HG02938 (cell line): Measurements from ENCODE around the gene CTU2.

Experiments used
- ATAC-seq: cut with Tn5 transposase; IDR thresholded peaks from one replicate; pipeline ENCODE4 v1.9.1; 2021; ENCODE audit warnings: mild to moderate bottlenecking, moderate library complexity; ENCODE audit not compliant: unreplicated experiment

The CTU2 gene

DNA sequence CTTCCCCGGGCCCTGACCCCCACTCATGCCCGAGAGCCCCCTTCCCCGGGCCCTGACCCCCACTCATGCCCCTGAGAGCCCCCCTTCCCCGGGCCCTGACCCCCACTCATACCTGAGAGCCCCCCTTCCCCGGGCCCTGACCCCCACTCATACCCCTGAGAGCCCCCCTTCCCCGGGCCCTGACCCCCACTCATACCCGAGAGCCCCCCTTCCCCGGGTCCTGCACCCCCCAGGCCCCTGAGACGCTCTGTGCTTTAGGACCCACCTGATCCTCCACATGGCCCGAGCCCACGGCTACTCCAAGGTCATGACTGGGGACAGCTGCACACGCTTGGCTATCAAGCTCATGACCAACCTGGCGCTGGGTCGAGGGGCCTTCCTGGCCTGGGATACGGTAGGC, 6.8 kb downstream of the CTU2 start:
- ATAC-seq = no peak

DNA sequence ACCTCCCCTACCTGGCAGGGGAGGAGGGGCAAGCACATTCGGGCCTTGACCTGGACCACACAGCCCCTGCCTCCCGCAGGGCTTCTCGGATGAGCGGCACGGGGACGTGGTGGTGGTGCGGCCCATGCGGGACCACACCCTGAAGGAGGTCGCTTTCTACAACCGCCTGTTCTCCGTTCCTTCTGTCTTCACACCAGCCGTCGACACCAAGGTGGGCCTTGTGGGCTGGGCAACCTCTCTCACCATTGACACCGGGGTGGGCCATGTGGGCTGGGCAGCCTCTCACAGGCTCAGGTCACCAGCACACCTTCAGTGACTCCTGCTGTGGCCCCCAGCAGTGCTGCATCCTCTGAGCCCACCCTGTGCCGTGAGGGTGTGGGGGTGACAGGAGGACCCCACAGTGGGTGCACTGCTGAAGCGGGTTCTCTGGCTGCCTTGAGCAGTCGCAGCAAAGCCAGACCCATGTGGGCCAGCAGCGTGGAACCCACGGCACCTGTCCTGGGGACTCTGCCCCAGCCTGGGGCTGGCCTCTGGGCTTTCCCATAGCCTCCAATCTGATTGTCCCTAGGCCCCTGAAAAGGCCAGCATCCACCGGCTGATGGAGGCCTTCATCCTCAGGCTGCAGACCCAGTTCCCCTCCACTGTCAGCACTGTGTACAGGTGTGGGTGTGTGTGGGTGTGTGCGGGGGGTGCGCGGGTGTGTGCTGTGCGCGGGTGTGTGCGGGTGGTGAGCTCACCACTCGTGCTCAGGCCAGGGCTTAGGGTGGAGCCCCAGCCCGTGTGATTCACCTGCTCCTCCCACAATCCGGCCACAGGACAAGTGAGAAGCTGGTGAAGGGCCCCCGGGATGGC, 7.5 kb downstream of the CTU2 start:
- no peak for ATAC-seq

DNA sequence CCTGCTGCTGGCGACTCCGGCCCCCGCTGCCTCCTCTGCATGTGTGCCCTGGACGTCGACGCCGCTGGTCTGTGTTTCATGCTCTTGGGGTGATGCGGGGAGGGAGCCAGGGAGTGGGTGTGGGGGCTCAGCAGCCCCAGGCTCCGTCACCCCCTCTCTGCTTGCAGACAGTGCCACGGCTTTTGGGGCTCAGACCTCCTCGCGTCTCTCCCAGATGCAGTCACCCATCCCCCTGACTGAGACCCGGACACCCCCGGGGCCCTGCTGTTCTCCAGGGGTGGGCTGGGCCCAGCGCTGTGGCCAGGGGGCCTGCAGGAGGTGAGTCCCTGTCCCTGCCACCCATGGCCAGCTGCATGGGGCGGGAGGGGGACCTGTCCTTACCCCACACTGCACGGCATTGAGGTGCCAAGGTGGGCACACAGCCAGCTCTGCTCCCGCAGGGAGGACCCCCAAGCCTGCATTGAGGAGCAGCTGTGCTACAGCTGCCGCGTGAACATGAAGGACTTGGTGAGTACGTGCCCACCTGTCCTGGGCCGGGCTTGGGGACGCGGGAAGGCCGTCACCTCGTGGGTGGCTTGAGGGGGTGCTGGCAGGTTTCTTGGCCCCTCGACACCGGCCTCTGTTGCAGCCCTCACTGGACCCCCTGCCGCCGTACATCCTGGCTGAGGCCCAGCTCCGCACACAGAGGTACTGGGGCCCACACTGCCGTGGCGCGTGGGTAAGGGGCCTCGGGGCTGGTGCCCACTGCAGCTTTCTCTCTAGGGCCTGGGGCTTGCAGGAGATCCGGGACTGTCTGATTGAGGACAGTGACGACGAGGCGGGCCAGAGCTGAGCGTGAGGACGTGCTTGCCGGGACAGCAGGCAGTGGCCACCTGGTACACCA, 8.4 kb downstream of the CTU2 start:
- no peak for ATAC-seq

DNA sequence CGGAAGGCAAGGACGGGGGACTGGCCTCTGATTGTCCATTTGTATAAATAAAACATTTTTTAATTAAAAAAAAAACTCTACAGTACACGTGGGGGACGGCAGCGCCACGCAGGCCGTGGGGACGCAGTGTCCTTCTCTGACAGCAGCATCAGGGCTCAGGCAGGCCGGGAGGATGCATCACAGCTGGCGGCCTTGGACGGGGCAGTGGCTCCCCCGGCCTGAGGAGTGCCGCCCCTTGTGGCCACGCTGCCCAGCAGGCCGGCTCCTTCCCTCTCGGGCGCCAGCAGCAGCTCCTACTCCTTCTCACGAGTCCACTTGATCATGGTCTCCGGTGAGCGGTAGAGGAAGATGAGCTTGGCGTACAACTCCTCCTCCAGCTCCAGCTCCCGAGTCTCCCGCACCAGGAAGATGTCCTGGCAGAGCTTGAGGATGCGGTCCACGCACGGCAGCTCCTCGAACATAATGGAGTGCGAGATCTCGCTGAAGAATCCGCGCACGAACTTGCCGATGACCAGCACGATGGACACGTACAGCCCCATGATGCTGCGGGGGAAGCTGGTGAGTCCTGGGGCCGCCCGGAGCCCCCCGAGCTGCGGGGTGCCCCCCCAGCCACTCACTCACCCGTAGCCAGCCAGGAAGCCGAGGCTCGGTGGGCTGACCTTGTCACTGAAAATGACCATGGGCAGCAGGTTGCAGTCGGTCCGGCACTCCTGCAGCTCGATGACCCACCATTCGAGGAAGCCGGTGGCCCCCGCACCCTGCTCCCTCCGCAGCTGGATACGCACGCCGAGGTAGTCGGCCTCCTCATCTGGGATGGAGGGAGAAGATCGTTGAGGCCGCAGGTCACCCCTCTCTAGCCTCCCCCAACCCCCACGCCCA, 9.2 kb downstream of the CTU2 start:
- no peak for ATAC-seq

DNA sequence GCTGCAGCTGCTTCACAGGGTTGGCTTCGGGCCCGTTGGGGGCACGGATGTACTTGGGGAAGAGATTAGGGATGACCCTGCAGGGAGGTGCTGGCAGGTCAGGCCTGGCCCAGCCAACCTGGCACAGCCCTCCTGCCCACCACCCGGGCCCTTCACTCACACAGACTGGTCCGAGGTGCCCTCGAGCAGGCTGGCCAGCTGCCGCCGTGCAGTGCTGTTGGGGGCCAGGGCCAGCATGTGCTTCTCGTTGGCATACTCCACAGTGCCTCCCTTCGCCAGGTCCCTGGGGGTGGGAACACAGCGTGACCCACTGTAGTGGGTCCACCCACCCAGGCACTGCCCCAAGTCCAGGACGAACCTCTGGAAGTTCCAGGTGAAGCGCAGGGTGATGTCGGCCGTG, 9.9 kb downstream of the CTU2 start:
- ATAC-seq = no peak

DNA sequence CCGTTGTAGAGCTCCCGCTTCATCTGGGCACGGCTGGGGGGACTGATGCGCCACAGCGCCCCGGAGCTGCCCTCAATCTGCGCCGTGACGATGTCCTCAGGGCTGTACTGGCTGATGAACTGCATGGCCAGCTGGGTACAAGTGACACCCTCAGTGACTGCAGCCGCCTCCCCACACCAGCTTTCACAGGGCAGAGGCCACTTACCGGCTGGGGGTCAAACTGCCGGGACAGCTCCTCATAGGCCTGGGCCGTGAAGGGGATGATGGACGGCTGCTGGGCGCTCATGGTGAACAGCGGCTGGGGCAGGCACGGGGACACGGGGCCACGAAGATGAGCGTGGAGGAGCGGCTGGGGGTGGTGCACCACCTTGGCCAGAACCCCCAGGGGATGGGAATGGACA, 10.3 kb downstream of the CTU2 start:
- no peak for ATAC-seq

DNA sequence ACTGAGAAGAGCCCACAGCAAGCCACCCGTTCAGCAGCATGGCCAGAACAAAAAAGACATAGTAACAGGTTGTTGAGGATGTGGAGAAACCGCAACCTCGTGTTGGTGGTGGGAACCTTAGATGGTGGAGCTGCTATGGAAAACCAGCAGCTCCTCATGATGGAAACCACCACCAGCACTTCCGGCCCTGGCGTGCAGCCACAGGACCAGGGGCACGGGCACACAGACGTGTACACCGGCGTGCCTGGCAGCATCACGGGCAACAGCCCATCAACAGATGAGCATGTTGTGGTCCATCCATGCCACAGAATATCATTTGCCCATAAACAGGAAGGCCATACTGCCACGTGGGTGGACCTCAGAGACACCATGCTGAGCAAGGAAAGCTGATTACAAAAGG, 11.9 kb downstream of the CTU2 start:
- no peak for ATAC-seq

DNA sequence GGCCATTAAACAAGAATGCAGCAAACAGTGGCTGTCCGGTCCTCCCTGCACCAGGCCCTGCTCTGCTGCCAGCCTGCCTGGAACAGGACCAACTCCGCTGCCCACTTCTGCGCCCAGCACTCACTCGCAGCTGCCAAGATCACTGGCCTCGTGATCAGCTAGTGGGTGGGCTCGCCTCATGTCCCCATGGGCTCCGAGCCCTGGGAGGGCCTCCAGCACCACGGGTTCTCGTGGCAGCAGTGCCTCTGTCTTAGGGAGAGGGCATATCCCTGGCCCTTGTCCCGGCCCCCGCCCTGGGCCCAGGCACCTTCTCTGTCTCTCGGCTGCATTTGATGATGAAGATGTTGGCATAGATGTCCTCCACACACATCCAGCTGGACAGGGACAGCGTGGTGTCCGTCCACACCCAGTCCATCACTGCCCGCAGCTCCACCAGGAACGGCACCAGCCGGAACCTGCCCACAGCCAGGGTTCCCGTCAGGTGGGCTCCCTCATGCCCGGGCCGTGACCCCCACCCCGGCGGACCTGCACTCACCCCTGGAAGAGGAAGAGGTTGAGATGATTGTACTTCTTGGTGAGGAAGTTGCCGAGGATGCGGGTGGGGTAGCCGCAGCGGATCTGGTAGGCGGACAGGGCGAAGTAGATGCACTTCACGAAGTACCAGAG, 13.1 kb downstream of the CTU2 start:
- ATAC-seq = no peak

DNA sequence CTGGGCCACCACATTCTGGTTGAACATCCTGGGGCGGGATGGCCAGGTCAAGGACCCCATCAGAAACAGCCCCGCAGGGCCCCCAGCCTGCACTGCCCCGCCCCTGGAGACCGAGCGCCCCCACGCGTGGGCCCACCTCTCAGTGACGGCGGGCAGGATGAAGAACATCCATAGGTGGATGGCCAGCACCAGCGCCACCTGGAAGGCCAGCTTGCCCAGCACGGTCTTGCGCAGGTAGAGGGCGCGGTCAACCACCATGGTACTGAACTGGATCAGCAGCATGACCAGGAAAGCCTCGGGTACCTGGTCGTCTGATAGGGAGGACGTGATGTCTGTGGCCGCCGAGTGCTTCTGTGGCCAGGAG, 13.6 kb downstream of the CTU2 start:
- no peak for ATAC-seq

DNA sequence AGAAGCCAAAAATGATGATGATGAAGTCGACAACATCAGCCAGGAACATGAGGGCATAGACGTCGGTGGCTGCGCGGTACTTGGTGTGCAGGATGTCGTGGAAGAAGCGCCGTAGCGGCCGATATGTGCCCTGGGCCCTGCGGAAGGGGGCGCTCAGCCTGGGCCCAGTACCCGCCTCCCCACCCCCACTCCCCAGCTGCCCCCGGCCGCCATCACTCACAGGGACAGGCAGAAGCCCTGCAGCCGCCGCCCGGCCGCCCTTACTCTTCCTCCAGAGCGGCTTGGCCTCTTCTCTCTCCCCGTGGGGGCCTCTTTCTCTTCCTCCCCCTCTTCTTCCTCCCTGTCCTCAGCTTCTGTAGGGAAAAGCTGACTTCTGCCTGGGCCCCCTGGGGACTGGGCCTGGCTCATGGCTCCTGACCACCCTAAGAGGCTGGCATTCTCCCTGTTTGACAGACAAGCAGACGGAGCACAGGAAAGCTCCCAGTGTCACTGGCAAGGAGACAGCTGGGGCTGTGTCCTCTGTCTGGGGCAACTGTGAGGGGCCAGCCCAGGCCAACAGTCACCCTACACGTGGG, 14.2 kb downstream of the CTU2 start:
- no peak for ATAC-seq

DNA sequence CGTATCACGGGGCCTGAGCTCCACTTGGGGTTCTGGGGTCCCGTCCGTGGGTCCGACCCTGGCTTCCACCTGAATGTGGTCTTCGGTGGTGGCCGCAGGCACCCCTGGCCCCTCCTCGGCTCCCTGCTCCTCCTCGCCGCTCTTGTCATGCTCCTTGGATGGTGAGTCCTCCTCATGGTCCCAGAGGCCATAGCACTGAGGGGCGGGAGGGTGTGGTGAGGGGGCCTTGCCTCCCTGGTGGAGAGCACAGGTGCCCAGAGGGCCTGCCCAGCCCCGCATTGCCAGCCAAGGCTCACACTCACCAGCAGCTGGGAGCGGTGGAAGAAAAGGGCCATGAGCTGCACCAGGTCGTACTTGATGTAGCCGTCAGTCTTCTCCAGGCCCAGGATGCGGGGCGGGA, 14.9 kb downstream of the CTU2 start:
- no peak for ATAC-seq

DNA sequence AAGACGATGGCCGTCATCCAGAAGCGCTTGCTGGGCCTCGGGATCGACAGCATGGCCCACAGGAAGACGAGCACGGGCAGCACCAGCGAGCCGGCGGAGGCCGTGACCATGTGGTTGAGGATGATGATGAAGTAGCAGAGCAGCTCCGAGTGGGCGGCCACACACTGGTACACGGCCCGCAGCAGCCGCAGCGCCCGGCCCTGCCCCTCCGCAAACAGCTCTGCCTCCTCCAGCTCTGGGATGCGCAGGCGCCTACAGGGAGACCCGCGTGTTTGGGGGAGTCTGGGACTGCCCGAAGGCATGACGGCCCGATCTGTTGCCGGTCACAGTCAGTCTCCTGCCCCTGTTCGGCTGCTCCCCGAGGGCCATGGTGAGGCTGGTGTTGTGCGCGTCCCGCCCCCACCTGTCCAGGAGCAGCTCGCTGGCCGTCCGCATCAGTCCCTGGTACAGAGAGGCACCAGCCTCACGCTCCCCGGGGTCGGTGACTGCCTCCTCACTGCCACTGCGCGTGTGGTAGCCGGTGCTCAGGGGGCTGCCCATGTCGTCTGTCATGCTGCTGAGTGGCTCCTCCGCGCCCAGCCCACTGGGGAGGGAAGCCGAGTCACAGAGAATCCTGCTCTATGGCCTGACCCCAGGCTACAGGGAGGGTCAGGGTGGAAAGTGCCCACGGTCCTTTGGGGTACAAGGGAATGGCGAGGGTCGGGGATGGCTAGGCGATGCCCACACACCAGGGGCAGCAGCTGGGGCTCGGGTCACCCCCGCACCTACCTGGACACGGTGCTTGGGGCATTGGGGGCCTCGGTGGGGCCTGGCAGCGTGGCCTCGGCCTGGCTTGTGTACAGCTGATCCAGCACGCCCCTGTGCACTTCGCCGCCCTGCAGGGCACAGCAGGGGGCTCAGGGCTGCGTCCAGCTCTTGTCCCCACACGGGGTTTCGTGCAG, 15.8 kb downstream of the CTU2 start:
- no peak for ATAC-seq

DNA sequence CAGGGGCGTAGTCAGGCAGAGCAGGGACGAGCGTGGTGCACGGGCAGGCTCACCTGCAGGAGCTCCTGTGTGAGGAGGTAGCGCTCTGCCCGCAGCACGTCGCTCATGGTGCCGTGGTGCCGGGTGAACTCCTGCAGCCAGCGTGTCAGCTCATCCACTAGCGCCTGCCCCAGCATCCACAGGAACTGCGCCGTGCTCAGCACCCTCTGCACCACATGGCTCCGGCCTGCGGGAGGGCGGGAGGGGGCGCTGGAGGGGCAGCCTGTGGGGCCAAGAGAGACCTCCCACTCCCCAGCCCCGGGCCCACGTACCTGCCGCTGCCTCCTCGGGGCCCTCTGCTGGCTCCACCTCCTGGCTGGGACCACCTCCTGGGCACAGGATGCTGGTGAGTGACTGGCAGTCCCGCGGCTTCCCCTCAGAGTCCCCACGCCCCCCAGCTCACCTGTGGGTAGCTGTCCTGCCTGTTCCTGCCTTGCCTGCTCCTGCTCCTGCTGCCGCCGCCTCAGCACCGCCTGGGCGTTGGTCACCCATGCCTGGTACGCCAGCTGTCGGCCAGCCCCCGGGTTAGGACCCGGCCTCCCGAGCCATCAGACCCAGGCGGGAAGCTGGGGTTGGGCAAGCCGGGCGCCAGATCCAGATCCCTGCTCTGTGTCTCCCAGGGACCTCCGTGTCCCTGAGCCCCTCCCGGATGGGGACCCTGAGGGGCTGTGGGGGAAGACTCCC, 16.6 kb downstream of the CTU2 start:
- ATAC-seq = no peak

DNA sequence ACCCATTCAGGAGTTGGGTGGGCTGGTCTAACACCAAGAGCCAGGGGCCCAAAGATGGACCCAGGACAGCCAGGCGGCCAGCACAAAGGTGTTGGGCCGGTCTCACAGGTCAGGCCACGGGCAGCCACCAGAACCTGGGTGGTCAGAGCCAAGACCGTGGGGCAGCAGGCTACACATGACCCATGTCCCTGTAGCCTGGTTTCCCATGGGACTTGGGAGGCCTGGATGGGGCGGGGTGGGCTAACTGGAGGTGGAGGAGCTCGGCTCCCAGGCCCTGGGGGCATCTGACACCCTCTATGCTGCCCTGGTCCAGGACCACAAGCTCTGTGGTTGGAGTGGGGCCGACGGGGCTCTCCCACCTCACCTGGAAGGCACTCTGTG, 17.2 kb downstream of the CTU2 start:
- ATAC-seq = no peak

DNA sequence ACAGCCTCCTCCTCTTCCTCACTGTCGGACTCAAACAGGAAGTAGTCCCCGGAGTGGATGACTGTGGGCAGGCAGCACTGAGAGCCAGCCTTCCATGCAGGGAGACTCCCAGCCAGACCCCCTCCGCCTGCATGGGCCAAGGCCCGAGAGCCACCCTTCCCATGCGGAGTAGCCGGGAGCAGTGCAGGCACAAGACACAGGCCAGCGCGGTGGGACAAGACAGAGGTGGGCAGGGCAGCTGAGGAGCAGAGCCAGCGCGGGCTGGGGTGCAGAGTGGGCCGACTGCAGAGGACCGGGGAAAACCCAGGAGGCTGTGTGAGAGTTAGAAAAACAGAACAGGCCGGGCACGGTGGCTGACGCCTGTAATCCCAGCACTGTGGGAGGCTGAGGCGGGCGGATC, 17.6 kb downstream of the CTU2 start:
- ATAC-seq = no peak

DNA sequence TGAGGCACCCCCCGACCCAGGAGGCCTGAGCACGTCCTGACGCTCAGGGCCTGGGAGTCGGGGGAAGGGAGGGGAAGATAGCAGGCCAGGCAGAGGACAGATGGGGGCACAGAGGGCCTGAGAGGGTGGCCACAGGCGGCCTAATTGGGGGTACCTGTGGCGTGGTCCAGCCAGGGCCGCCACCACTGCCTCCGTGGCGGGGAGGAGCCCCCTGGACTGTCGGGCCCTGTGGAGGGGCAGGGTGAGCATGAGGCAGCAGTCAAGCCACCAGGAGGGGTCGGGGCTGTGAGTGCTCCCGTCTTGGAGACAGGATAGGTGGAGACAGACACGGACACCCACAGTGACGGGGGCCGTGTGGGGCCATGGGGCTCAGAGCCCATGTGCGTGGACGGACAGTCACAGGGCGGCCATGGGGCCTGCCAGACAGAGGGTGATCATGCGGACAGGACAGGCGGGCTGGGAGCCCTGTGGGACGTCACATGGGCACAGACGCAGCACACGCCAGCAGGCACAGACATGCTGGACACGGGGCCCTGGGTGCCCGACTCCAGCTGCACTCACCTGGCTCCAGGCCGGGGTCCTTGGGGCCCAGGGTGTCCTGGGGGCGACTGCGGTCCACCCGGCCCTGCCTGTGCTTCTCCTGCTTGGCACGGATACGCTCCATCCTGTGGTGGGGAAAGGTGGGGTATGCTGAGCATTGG, 18.7 kb downstream of the CTU2 start:
- ATAC-seq = no peak

DNA sequence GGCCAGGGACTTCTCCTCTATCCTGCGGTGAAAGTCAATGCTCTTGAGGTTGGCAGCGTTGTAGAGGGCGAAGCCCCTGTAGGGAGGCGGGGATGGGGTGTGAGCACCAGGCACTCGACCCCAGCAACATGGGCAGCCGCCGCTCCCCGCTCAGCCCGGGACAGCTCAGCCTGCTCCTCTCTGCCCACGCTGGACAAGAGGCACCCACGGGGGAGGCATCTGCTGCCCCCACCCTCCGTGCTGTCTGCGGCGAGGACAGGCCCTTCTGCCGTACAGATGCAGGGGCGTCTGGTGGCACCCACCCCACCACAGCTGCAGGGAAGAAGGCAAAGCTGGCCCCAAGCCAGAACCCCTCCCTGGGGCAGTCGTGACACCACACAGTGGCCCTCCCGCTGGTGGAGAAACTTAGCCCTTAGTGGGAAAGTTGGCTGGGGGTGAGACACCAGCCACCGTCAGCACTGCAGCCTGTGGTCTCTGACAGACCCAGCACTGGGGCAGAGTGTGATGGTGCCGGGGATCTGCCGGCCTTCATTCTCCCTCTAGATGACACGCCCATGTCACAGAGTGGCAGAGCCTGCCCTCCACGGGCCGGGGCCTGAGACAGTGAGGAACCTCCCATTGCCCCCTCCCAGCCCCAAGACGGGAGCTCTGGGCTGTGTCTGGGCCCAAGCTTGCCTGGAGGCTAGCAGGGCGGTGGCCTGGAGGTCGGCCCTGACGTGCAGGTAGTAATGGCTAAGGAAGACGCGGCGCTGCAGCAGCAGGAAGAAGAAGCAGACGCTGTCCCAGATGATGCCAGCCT, 19.5 kb downstream of the CTU2 start:
- no peak for ATAC-seq
